Loucy (cell line): Measurements from ENCODE around the gene TARBP1.

Experiments
- H2AFZ ChIP-seq: fragments of 200-600 bp; sonication (generic); 2 replicates; pipeline ENCODE4 v1.6.0; 2016; ENCODE audit warnings: antibody characterized with exemption, mild to moderate bottlenecking, low read length, moderate library complexity
- H3F3A ChIP-seq: fragments of 200-600 bp; 2 replicates; pipeline ENCODE4 v1.6.0; 2016; ENCODE audit warnings: antibody characterized with exemption, low read depth, mild to moderate bottlenecking
- H3K27me3 ChIP-seq: fragments of 200-600 bp; sonication (generic); 2 replicates; pipeline ENCODE4 v1.6.1; 2014; ENCODE audit warnings: low read length, mild to moderate bottlenecking; ENCODE audit not compliant: insufficient read depth, poor library complexity, severe bottlenecking
- H3K36me3 ChIP-seq: fragments of 200-600 bp; sonication (generic); 2 replicates; pipeline ENCODE4 v1.6.1; 2016; ENCODE audit warnings: low read length; ENCODE audit not compliant: insufficient read depth
- H3K4me1 ChIP-seq: fragments of 200-600 bp; sonication (generic); 2 replicates; pipeline ENCODE4 v1.5.1; 2014; ENCODE audit warnings: low read length, mild to moderate bottlenecking; ENCODE audit not compliant: insufficient read depth, poor library complexity, severe bottlenecking
- H3K4me2 ChIP-seq: fragments of 200-600 bp; sonication (generic); 2 replicates; pipeline ENCODE4 v1.6.0; 2014; ENCODE audit warnings: antibody characterized with exemption, low read length, low read depth, mild to moderate bottlenecking; ENCODE audit not compliant: poor library complexity, severe bottlenecking
- H3K4me3 ChIP-seq: fragments of 200-600 bp; sonication (generic); 2 replicates; pipeline ENCODE4 v1.5.1; 2014; ENCODE audit warnings: low read length, mild to moderate bottlenecking, mixed read lengths; ENCODE audit not compliant: poor library complexity, severe bottlenecking
- H3K79me2 ChIP-seq: fragments of 200-600 bp; sonication (generic); 2 replicates; pipeline ENCODE4 v1.6.1; 2014; ENCODE audit warnings: low read length; ENCODE audit not compliant: insufficient read depth
- H3K9ac ChIP-seq: fragments of 200-600 bp; sonication (generic); 2 replicates; pipeline ENCODE4 v1.6.0; 2014; ENCODE audit warnings: mild to moderate bottlenecking, low read depth, low read length, moderate library complexity; ENCODE audit not compliant: poor library complexity, severe bottlenecking
- H3K9me2 ChIP-seq: fragments of 200-600 bp; sonication (generic); replicated peaks from 2 replicates; pipeline ENCODE4 v1.6.1; 2016; ENCODE audit warnings: low read depth, low read length, mixed read lengths
- H3K9me3 ChIP-seq: fragments of 200-600 bp; sonication (generic); 2 replicates; pipeline ENCODE4 v1.6.1; 2014; ENCODE audit warnings: mild to moderate bottlenecking, antibody characterized with exemption, low read length, low read depth; ENCODE audit not compliant: insufficient read depth
- H4K20me1 ChIP-seq: fragments of 200-600 bp; sonication (generic); 2 replicates; pipeline ENCODE4 v1.6.0; 2014; ENCODE audit warnings: antibody characterized with exemption, low read length, mild to moderate bottlenecking; ENCODE audit not compliant: insufficient read depth, poor library complexity, severe bottlenecking
- EZH2phosphoT487 ChIP-seq: fragments of 200-600 bp; IDR thresholded peaks from 2 replicates; pipeline ENCODE4 v1.6.1; 2018; ENCODE audit warnings: antibody characterized with exemption, mild to moderate bottlenecking, moderate library complexity, borderline replicate concordance
- TF ChIP-seq, protein P1 (sequence below): fragments of 200-600 bp; sonication (generic); conservative IDR thresholded peaks from 2 replicates; pipeline ENCODE4 v1.5.1; 2014; ENCODE audit warnings: mild to moderate bottlenecking, antibody characterized with exemption, low read length

Gene TARBP1

DNA sequence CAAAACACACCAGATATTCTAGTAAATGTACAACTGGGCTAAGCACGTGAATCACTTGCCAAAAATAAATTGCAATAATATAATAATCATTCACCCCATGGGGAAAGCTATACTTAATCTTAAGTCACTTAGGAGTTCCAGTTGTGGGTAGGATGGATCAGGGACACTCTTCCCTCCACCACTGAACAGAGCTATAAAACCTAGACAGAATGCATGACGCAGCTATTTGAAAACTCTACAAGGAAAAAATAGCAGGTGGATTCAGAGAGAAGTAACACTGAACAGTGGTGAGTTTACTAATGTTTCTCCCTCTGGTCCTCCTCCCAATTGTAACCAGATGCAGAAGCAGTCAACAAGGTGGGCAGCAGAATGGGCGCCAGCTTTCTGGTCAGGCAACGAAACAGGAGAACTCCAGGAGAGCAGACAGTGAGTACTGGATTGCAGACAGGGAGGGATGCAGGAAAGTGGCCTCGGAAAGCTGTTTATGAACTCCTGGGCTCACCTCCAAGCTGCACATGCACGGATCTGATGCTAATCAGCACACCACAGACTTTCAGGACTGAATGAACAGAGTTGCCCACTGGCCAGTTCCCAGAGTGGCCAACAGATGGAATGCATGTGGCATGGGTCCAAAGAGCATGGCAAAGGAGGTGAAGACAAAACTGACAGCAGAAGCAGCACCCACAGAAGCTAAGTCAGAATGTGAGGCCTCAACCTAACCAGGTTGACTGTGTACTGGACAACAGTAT, 41.4 kb downstream of the TARBP1 start:
- Histone ChIP-seq H3K9me2 (no peaks in the 10 kb centered on the region), H4K20me1 (no peaks in the 10 kb centered on the region)

DNA sequence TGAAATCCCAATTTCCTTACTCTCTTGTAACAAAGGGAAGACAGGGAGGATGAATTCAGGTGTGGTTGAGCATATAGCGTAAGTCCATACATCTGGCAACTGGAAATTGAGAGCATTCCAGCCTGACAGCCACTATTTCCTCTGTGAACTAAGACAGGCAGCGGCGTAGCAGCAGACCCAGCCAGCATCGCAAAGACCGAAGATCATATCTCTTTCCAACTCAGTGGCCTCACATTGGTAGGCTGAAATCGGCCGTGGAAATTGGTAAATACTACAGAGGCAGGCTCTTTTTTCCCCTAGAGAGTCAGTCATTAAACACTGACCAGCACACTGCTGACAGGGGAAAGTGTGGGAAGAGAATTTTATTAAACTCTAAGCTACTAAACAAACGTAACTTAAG, 43.4 kb downstream of the TARBP1 start:
- Histone ChIP-seq H3K4me1 (no peaks in the 10 kb centered on the region), H3K4me2 (no peak overlapping the region), H3K9ac (no peak overlapping the region), H3K4me3 (no peak overlapping the region), H3K27me3 (no peaks in the 10 kb centered on the region), H4K20me1 (no peaks in the 10 kb centered on the region), H3K9me2 (no peaks in the 10 kb centered on the region), H2AFZ (no peak overlapping the region), H3F3A (no peaks in the 10 kb centered on the region), H3K79me2 (peaks cover 8% of the 10 kb centered on the region; the same call in 1 of the 2 replicates), H3K9me3 (peaks cover 8% of the 10 kb centered on the region; the same call in 1 of the 2 replicates), H3K36me3 (peaks cover 91% of the 10 kb centered on the region)
- TF ChIP-seq, protein P1, sequence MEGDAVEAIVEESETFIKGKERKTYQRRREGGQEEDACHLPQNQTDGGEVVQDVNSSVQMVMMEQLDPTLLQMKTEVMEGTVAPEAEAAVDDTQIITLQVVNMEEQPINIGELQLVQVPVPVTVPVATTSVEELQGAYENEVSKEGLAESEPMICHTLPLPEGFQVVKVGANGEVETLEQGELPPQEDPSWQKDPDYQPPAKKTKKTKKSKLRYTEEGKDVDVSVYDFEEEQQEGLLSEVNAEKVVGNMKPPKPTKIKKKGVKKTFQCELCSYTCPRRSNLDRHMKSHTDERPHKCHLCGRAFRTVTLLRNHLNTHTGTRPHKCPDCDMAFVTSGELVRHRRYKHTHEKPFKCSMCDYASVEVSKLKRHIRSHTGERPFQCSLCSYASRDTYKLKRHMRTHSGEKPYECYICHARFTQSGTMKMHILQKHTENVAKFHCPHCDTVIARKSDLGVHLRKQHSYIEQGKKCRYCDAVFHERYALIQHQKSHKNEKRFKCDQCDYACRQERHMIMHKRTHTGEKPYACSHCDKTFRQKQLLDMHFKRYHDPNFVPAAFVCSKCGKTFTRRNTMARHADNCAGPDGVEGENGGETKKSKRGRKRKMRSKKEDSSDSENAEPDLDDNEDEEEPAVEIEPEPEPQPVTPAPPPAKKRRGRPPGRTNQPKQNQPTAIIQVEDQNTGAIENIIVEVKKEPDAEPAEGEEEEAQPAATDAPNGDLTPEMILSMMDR: no peak
- no peak for TF ChIP-seq EZH2phosphoT487

More for the DNA sequence above, 41.4 kb downstream of the TARBP1 start:
- Histone ChIP-seq H3K36me3 (peaks cover 90% of the 10 kb centered on the region), H2AFZ (no peak overlapping the region), H3K9ac (no peak overlapping the region), H3F3A (no peaks in the 10 kb centered on the region), H3K27me3 (no peaks in the 10 kb centered on the region), H3K4me1 (no peaks in the 10 kb centered on the region), H3K79me2 (peaks cover 21% of the 10 kb centered on the region), H3K9me3 (peaks cover 8% of the 10 kb centered on the region; the same call in 1 of the 2 replicates), H3K4me2 (no peak overlapping the region), H3K4me3 (no peak overlapping the region)
- TF ChIP-seq EZH2phosphoT487: no peak
- TF ChIP-seq, protein P1: no peak

DNA sequence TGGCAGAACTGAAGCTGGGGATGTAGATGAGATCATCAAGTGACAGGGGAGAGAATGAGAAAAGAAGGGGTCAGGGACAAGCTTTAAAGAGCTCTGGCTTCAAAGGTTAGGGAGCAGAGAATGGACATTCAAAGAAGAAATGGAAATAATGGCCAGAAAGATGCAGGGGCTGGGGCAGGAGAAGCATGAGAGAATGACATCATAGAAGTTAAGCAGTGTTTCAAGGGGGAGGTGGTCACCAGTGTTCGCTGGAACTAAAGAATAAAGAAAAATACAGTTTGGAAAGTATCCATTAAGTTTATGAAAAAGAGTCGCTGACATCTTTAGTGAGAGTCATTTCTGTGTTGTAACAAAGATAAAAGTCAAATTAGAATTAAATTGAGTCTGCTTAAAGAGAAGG, 44.3 kb downstream of the TARBP1 start:
- H3K27me3 ChIP-seq: no peaks in the 10 kb centered on the region
- peaks cover 6% of the 10 kb centered on the region; the same call in 1 of the 2 replicates for H3K79me2 ChIP-seq
- peaks cover 91% of the 10 kb centered on the region for H3K36me3 ChIP-seq
- no peaks in the 10 kb centered on the region for H3F3A ChIP-seq
- no peak overlapping the region for H3K9ac ChIP-seq
- H3K4me2 ChIP-seq: no peak overlapping the region
- H3K4me1 ChIP-seq: no peaks in the 10 kb centered on the region
- TF ChIP-seq, protein P1: no peak
- TF ChIP-seq EZH2phosphoT487: no peak
- H3K9me2 ChIP-seq: no peaks in the 10 kb centered on the region
- no peaks in the 10 kb centered on the region for H3K9me3 ChIP-seq
- H4K20me1 ChIP-seq: no peaks in the 10 kb centered on the region
- H2AFZ ChIP-seq: no peak overlapping the region
- H3K4me3 ChIP-seq: no peak overlapping the region
